B cell (primary cell): Measurements from ENCODE around the gene TEKT2. TPM values are rescaled to one million over a fixed set of nuclear protein-coding genes. Genes with fewer than 3 reads are reported as not detected.

Experiments used
- ATAC-seq: fragments of 200-7000 bp; cut with Tn5 transposase; one replicate; pipeline ENCODE4 v1.10.0; 2021; ENCODE audit warnings: low read depth, mild to moderate bottlenecking, moderate number of reproducible peaks, moderate library complexity
- CTCF ChIA-PET: fragments of 350-600 bp; sonication (Branson Sonifier 250); formaldehyde crosslinking; loops from one replicate; lab custom pipeline; 2021; ENCODE audit warnings: antibody characterized with exemption, inconsistent platforms; lab: Charles Lee
- POLR2A ChIA-PET: fragments of 350-600 bp; sonication (Branson Sonifier 250); formaldehyde crosslinking; loops from one replicate; lab custom pipeline; 2021; ENCODE audit warnings: antibody characterized with exemption; lab: Charles Lee
- DNase-seq: peaks from one replicate; pipeline ENCODE4 v3.0.0; 2013
- H2AFZ ChIP-seq: 2 replicates; pipeline ENCODE4 v1.6.1; 2012; ENCODE audit warnings: mild to moderate bottlenecking, low read depth, low read length; ENCODE audit not compliant: insufficient read depth, poor library complexity, severe bottlenecking
- H3K27ac ChIP-seq, 2 donors: 1 replicate in 1 of 2; 2 replicates in 1 of 2; pipeline ENCODE4 v1.5.1; 2012 to 2013; ENCODE audit warnings: low read length in 2 of 2, mild to moderate bottlenecking in 2 of 2, moderate library complexity in 1 of 2
- H3K27me3 ChIP-seq, 4 experiments: fragments of 200-600 bp in 1 of 4; sonication (generic) in 1 of 4; replicated peaks in 1 of 4; 1 replicate in 2 of 4; 2 replicates in 2 of 4; pipeline versions ENCODE4 v1.6.1 to v1.7.0; 2013 to 2016; ENCODE audit warnings: low read length in 3 of 4, mild to moderate bottlenecking in 2 of 4, mixed read lengths in 1 of 4, moderate library complexity in 1 of 4; ENCODE audit not compliant: insufficient read depth in 4 of 4, control insufficient read depth in 3 of 4; ENCODE audit errors: control extremely low read depth in 1 of 4
- H3K36me3 ChIP-seq, 2 experiments: replicated peaks in 1 of 2; 1 replicate in 1 of 2; 2 replicates in 1 of 2; pipeline versions ENCODE4 v1.6.1 to v1.7.1; 2013; ENCODE audit warnings: low read length in 1 of 2; ENCODE audit not compliant: insufficient read depth in 2 of 2, control insufficient read depth in 1 of 2; ENCODE audit errors: control extremely low read depth in 1 of 2, extremely low read depth in 1 of 2
- H3K4me1 ChIP-seq, 2 donors: fragments of 200-600 bp in 1 of 2; sonication (generic) in 1 of 2; 1 replicate in 1 of 2; 2 replicates in 1 of 2; pipeline versions ENCODE4 v1.5.1 to v1.6.1; 2013 to 2017; ENCODE audit warnings: low read length in 2 of 2; ENCODE audit not compliant: control insufficient read depth in 2 of 2, insufficient read depth in 2 of 2
- H3K4me2 ChIP-seq: replicated peaks from 2 replicates; pipeline ENCODE3; 2012; ENCODE audit warnings: mild to moderate bottlenecking, low read depth, low read length; ENCODE audit not compliant: poor library complexity, severe bottlenecking
- H3K4me3 ChIP-seq, 5 experiments: fragments of 200-600 bp in 1 of 5; sonication (generic) in 1 of 5; 1 replicate in 3 of 5; 2 replicates in 2 of 5; pipeline versions ENCODE4 v1.5.1 to v1.7.0; 2011 to 2016; ENCODE audit warnings: low read length in 4 of 5, mild to moderate bottlenecking in 4 of 5, low read depth in 2 of 5, control low read depth in 1 of 5, moderate library complexity in 1 of 5; ENCODE audit not compliant: insufficient read depth in 1 of 5; ENCODE audit errors: control extremely low read depth in 1 of 5, extremely low read depth in 1 of 5
- H3K79me2 ChIP-seq: fragments of 200-600 bp; sonication (generic); one replicate; pipeline ENCODE4 v1.6.0; 2016; ENCODE audit warnings: low read length; ENCODE audit not compliant: control insufficient read depth, insufficient read depth
- H3K9ac ChIP-seq: fragments of 200-600 bp; sonication (generic); 2 replicates; pipeline ENCODE4 v1.6.1; 2017; ENCODE audit warnings: mild to moderate bottlenecking, low read length, moderate library complexity
- H3K9me3 ChIP-seq, 3 donors: one replicate each; pipeline versions ENCODE4 v1.6.1 to v1.7.1; 2013; ENCODE audit warnings: low read length in 2 of 3; ENCODE audit not compliant: control insufficient read depth in 2 of 3, insufficient read depth in 1 of 3; ENCODE audit errors: control extremely low read depth in 1 of 3
- H4K20me1 ChIP-seq: 2 replicates; pipeline ENCODE4 v1.6.0; 2012; ENCODE audit warnings: mild to moderate bottlenecking, low read length; ENCODE audit not compliant: insufficient read depth, control insufficient read depth, poor library complexity, severe bottlenecking
- H3K27ac Mint-ChIP-seq: one replicate; pipeline ENCODE4 v1.8.0; 2021; ENCODE audit warnings: mixed read lengths
- H3K27me3 Mint-ChIP-seq: one replicate; pipeline ENCODE4 v1.8.0; 2021; ENCODE audit warnings: mixed read lengths
- H3K4me1 Mint-ChIP-seq: one replicate; pipeline ENCODE4 v1.8.0; 2021; ENCODE audit warnings: mixed read lengths
- H3K4me3 Mint-ChIP-seq: one replicate; pipeline ENCODE4 v1.8.0; 2021; ENCODE audit warnings: mixed read lengths
- H3K9me3 Mint-ChIP-seq: one replicate; pipeline ENCODE4 v1.8.0; 2022; ENCODE audit warnings: mixed read lengths; ENCODE audit not compliant: insufficient read depth
- CTCF ChIP-seq: fragments of 200-600 bp; IDR thresholded peaks from one replicate; pipeline ENCODE4 v1.8.0; 2022; ENCODE audit warnings: antibody characterized with exemption, mild to moderate bottlenecking
- EZH2 ChIP-seq: IDR thresholded peaks from 2 replicates; pipeline ENCODE4 v1.6.1; 2012; ENCODE audit warnings: borderline replicate concordance, low read depth, mild to moderate bottlenecking, moderate library complexity, low read length; ENCODE audit not compliant: insufficient read depth, poor library complexity, severe bottlenecking
- WGBS: methylation state at CpG from one replicate; pipeline ENCODE4 v1.1.5; 2013; ENCODE audit warnings: missing lambda C conversion rate; ENCODE audit not compliant: insufficient coverage; 5-methylcytosine and 5-hydroxymethylcytosine counted together
- intact Hi-C: fragments of 100-400 bp; cut with micrococcal nuclease; formaldehyde crosslinking; loops from one replicate; pipeline ENCODE4 v1.10.0; 2022
- polyA plus RNA-seq: library from polyadenylated mRNA; depleted of rRNA; stranded (reverse); fragments of >200 nt; gene quantifications from 2 replicates; pipeline ENCODE4 v1.2.3, GENCODE V29; 2012
- total RNA-seq, 2 donors: library from RNA; stranded (reverse); fragments of 120-200 nt in 1 of 2; gene quantifications; 1 replicate in 1 of 2; 2 replicates in 1 of 2; pipeline versions ENCODE4 v1.2.3 to v1.2.4, GENCODE V29; 2013 to 2022

Gene TEKT2
- total and polyA plus RNA-seq, 2 donors (not counting 1 experiment from before 2014, with no cell fraction given), result not detected

GRCh38 chr1:36095760-36096405 is 12.0 kb downstream of the TEKT2 start:
- H3K27me3 ChIP-seq, result no peaks in the 10 kb centered on the region
- intact Hi-C loops, result loop anchor here (5.0 kb wide), 1 partner anchor 1336 kb away; no protein-coding TSS in a partner anchor
- no peaks in the 10 kb centered on the region for H4K20me1 ChIP-seq
- ChIA-PET POLR2A (interaction anchor here (0.8 kb wide), 1 partner anchor 24 kb away, joined by 3 read pairs; no protein-coding TSS in a partner anchor), CTCF (interaction anchor here (0.9 to 7.4 kb wide), 9 partner anchors 36 to 326 kb away, joined by 3 to 56 read pairs (median 4); partner anchors contain the start of gene TRAPPC3)
- Mint-ChIP-seq H3K4me3 (no peak overlapping the region), H3K9me3 (no peaks in the 10 kb centered on the region), H3K4me1 (peaks cover 7% of the 10 kb centered on the region), H3K27me3 (no peaks in the 10 kb centered on the region), H3K27ac (no peak overlapping the region)
- 95% methylated on average over 12 of the region's 15 CpGs for WGBS
- TF ChIP-seq CTCF (no peak), EZH2 (no peak)
- no peak overlapping the region for H3K9ac ChIP-seq
- H3K9me3 ChIP-seq, result no peaks in the 10 kb centered on the region
- H3K4me3 ChIP-seq, result no peak overlapping the region
- no peak for DNase-seq
- peaks cover 0 to 7% of the 10 kb centered on the region in 2 donors for H3K4me1 ChIP-seq
- H2AFZ ChIP-seq, result no peak overlapping the region
- ATAC-seq, result no peak
- H3K27ac ChIP-seq, result no peak overlapping the region
- no peak overlapping the region for H3K4me2 ChIP-seq
- peaks cover 0 to 52% of the 10 kb centered on the region in 2 experiments for H3K36me3 ChIP-seq
- peaks cover 17% of the 10 kb centered on the region for H3K79me2 ChIP-seq
